ENCODE data around the gene HLA-DQA1. TPM values are rescaled to one million over a fixed set of nuclear protein-coding genes. Genes with fewer than 3 reads are reported as not detected.

HLA-DQA1 gene
- total RNA-seq = not detected in 2 replicates

GRCh38 chr6:32637219-32637880 lies at the start of gene HLA-DQA1:
HLA-DQA1 (plus strand) TSS chr6:32637406; CDS start chr6:32637459, 53 bp downstream.

DNA sequence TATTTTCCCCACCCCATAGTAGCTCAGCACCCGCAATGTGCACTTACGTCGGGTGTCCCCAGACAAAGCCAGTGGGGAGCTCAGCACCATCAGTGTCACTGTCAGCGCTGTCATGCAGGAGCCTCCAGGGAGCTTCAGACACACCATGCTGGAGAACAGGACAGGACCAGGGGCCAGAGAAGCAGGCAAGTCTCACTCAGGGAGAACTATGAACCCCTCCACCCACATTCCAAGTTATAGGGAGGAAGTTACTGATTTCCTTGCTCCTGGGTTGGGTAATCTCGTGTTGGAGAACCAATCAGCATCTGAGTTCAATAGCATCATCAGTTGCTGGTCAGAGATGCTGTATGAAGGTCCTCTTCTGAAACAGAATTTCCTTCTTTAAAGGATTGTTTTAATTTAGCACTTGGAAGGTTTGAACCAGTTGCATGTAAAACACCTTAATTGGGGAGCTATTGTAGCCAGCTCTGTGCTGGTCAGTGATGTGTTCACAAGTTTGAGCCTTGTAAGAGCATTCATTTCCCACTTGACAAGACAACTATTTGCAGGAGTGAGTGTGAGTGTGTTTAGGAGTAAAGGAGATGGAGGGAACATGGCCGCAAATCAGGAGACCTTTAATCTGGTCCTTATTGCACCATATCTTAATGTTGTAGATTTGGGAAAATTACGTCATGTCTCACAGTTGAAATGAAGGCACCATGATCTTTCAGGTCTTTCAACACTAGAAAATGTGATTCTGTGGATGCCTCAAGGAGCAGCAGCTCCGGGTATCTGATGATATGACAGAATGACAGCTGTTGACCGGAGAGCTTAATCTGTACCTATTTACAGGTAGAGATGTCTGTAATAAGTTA lies 47.4 kb upstream of the HLA-DQA1 start, which contains the start of gene HLA-DRB1:
TSS of gene HLA-DRB1 (minus strand) at position 253 of the 854 bp plus-strand sequence. CDS start at position 147, 106 bp downstream.

DNA sequence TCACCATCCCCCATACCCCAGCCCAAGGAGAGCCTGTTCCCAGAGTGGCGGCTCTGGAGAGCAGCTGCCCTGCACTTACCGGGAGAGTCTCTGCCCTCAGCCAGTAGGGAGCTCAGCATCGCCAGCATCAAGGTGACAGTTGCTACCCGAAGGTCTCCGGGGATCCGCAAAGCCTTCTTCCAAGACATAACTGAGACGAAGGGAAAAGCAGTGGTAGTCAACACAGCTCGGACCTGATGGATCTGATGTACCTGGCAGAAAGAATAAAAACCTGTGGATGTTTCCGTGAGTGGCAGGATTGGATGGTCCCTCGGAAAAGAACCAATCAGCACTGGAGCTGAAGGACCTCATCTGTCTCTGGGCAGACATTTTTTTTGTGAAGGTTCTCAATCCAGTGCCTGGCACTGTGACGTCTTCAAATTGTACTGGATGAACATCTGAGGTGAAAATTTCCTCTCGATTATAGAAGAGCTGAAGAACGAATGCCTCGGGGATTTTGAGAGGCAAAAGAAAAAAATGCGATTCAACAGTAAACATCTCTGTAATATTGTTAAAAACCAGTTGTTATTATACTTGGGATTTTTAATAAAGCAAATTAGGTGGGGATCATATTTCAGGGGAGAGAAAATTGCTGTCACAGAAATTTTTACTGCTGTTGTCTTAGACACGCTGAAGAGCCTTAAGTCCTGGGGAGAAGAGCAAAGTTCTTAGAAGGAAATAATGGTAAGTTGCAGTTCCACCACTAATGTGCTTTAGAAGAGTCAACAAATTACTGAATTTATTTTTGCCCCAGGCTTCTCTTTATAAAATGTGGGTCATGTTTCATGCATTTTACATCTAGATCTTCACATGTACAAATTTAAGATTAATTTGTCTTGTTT lies 29.5 kb downstream of the HLA-DQA1 start, which contains the start of gene HLA-DQB1:
TSS of gene HLA-DQB1 (minus strand) at position 238 of the 881 bp plus-strand sequence. CDS start at position 188, 50 bp downstream.

Other genes with a start within 250 kb of the HLA-DQA1 start
- gene BTNL2, start 230.2 kb upstream of the HLA-DQA1 start, total RNA-seq = not detected in 2 replicates
- not detected in 2 replicates for gene HLA-DRA, start 197.5 kb upstream of the HLA-DQA1 start, total RNA-seq
- gene HLA-DRB5, start 107.1 kb upstream of the HLA-DQA1 start, total RNA-seq = not detected in 2 replicates
- gene HLA-DRB1, start 47.6 kb upstream of the HLA-DQA1 start, total RNA-seq = not detected in 2 replicates
- not detected in 2 replicates for gene HLA-DQB1, start 29.3 kb downstream of the HLA-DQA1 start, total RNA-seq
- gene HLA-DQA2, start 104.0 kb downstream of the HLA-DQA1 start, total RNA-seq = not detected in 2 replicates
- gene HLA-DQB2, start 126.1 kb downstream of the HLA-DQA1 start, total RNA-seq = not detected in 2 replicates
- gene HLA-DOB, start 179.6 kb downstream of the HLA-DQA1 start, total RNA-seq = 0.29 and 1.1 TPM in 2 replicates
- 13.8 and 15.6 TPM in 2 replicates for gene TAP2, start 201.3 kb downstream of the HLA-DQA1 start, total RNA-seq
- 77.6 and 79.8 TPM in 2 replicates for gene PSMB8, start 206.6 kb downstream of the HLA-DQA1 start, total RNA-seq
- gene TAP1, start 216.3 kb downstream of the HLA-DQA1 start, total RNA-seq = 43.8 and 54.9 TPM in 2 replicates
- gene PSMB9, start 216.8 kb downstream of the HLA-DQA1 start, total RNA-seq = 29.4 and 34.6 TPM in 2 replicates

Measured in myometrial cell (primary cell).